HK-2 (cell line): ENCODE data around the gene GIGYF2.
"Not testable (repeated sequence)": the region's sequence is repeated elsewhere in the genome, so short reads cannot be mapped to it uniquely, and the experiment has no call there.

Experiments used
- DNase-seq: peaks from one replicate; pipeline ENCODE4 v3.0.0-alpha.2; 2018; ENCODE audit not compliant: unreplicated experiment

The GIGYF2 gene

DNA sequence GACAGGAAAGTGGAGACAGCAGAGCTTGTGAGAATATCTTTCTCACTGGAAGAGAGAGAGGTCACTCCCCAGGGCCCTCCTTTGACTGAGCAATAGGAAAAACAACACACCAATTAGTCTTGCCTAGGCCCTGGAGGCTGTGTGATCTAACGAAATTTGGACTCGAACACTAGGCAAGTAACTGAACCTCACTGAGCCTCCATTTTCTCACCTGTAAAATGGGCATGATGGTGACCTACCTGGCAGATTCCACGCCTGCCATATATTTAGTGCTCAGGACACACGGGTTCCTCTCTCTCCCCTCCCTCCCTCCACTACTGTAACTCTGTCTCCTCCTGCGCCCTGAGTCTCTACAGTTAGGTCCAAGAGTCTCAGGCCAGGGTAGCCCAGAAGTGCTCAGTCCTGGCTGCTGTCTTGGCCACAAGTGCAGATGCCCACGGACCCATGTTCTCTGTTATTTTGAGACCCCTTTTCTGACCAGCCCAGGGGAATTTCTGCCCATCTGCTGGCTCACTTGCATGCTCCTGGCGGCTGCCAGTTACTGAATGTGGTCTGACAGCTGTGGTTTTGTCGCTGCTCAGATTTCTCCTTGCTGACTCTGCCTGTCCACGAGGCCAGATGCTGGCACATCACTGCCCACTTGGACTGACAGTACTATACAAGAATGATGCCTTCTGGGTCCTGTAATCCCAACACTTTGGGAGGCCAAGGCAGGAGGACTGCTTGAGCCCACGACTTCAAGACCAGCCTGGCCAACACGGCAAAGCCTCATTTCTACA is 9.6 kb upstream of the GIGYF2 start:
- no peak for DNase-seq

DNA sequence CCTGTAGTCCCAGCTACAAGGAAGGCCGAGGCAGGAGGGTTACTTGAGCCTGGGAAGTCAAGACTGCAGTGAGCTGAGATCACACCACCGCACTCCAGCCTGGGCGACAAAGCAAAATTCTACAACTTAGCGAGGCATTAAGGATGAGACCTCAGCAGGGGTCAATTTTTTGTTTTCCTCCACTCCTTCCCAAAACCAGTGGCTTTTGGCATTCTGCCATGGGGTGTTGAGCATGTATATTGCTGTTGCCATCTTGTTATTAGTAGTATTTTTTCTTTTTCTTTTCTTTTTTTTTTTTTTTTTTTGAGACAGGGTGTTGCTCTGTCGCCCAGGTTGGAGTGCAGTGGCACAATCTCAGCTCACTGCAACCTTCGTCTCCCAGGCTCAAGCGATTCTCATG is 8.9 kb upstream of the GIGYF2 start:
- DNase-seq: no peak

DNA sequence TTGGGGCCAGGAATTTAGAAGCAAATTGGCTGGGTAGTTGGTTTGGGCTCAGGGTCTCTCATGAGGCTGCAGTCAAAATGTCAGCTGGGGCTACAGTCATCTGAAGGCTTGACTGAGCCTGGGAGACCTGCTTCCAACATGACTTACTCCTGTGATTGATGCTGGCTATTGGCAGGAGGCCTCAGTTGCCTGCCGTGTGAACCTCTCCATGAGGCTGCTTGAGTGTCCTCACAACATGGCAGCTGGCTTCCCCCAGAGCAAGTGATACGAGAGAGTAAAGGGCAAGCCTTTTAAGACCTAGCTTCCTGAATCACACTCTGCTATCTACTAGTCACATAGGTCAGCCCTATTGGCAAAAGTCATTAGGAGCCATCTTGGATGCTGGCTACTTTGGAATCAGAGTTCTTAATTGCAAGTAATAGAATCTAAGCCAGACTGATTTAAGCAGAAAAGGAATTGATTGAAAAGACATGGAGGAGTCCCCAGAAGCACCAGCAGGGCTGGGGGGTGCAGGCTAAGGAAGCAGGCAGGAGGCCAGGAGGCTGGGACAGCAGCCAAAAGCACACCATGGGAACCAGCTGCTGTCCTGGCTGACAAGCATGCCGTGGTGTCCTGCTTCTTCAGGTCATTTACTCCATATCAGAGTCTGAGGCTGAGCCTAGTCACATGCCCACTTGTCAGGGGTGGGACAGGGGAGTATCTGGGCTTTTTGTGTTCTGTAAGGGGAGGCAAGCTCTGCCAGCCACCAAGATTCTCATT is 7.8 kb upstream of the GIGYF2 start:
- DNase-seq: peak; percentile 20

DNA sequence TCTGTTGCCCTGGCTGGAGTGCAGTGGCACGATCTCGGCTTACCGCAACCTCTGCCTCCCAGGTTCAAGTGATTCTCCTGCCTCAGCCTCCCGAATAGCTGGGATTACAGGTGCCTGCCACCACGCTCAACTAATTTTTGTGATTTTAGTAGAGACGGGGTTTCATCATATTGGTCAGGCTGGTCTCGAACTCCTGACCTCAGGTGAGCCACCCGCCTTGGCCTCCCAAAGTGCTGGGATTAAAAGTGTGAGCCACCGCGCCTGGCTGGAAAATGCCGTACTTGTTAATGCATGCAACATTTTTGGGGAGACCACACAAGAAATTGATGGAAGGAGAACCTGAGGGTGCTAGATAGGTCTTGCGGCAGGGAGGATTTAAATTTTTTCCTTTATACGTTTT is 6.0 kb upstream of the GIGYF2 start:
- not testable (repeated sequence) for DNase-seq

DNA sequence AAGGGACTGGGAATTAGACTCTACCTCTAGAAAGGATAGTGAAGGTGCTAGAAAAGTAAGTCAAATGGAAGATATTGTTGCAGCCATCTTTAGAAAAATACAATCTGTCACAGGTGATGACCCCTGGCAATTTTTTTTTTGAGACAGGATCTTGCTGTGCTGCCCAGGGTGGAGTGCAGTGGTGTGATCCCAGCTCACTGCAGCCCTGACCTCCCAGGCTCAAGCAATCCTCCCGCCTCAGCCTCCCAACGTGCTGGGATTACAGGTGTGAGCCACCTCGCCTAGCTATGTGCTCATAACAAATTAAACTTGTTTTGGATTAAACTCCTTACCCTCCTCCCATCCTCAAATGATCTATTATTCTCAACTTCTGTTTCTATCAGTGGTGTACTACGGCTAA is 3.8 kb upstream of the GIGYF2 start:
- no peak for DNase-seq

DNA sequence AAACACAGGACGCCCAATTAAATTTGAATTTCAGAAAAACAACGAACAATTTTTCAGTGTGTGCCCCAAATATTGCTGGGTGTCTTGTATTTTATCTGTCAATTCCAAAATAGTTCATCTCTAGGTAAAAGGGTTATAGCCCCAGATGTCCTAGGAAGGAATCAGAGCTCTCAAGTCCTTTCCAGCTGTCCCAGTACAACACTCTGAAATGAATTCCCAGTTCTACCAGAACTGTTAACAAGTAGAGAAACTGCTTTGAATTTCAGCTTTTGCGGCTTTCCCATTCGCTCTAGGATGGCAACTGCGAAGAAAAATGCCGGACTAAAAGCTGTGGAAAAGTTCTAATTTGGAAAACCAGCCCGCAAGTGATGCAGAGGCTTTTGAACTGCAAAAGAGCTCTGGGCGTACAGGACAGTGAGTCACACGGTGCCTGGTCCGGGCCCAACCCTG is 497 bp upstream of the GIGYF2 start:
- no peak for DNase-seq

DNA sequence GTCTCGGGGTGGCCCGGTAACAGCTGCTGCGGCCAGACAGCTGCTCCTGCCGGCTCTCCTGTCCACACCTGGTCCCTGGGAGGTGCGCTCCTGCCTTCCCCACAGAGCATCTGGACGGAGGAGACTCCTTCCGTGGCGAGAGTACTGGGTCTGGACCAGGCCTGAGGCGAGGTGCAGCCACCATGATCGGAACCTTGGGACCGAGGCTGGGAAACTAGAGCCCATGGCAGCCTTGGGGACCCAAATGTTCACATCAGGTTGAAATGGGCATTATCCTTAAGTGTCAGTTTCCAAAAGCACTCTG is 628 bp downstream of the GIGYF2 start:
- DNase-seq: no peak

DNA sequence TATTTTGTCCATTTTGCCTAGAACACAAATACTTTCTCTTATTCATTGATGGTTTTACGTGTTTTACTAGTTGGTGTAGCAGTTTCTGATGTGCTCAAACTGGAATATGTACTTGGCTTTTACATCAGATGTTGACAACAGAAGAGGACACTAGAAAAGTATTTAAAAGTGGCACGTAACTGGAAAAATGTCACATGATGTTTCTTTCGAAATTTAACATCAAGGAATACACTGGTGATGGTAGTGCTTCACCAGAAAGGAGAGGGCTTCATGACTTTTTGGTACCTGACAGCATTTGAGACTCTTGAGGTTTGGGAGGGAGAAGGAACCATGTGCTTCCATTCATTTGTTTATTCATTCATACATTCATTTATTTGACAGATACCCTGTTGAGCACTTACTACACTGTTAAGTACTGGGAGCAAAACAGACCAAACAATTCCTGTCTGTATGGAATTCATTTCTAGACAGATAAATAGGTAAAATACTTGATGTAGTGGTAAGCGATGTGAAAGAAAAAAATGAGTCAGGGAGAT is 1.5 kb downstream of the GIGYF2 start:
- no peak for DNase-seq

DNA sequence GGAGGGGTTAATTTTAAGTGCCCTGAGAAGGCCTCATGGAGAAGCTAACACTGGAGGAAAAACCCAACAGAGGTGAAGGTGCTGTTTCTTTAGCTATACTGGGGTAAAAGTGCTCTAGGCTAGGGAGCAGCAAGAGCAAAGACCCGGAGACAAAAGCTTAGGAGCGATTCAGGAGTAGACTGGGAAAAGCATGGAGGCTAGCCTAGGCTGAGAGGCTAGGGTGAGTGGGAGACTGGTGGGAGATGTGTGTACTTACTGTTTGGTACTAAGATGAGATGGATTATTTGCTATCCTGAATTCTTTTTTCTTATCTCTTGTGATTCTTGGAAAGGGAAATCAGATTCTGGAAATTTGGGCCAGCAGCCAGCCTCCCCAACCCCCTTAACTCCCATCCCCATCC is 2.0 kb downstream of the GIGYF2 start:
- no peak for DNase-seq

DNA sequence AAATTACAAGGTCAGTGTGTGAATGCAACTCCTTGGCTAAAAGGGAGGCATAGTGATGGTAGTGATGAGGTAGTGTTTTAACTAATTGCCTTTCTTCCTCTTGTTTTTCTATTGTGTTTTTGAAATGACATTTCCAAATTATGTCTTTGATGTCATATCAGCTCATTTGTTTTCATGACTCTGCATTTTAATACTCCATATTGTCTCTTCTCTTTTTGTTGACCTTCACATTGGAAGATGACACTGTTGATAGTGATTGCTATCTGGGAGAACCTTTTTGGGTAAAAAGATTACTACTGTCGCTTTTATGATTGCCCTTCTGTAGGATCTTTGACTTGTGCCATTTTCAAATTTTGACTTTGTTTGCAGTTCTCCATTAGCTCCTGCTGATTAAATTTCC is 3.0 kb downstream of the GIGYF2 start:
- no peak for DNase-seq

DNA sequence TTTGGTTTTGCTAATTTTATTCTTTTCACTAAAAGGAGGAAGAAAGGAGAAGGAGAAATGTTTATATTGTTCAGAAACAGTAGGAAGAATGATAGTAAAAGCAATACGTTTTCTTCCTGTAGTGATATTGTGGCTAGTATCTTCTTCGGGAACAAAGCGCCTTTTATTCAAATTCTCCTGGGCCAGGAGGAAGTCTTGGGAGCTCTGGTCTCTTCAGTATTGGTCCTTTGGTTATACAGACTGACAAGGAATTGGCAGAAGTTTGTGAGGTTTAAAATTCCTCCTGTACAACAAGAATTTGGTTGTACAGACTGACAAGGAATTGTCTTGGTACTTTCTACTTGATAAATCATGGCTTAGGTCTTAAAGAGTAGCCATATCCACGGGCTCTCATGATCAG is 9.9 kb downstream of the GIGYF2 start:
- DNase-seq: no peak

DNA sequence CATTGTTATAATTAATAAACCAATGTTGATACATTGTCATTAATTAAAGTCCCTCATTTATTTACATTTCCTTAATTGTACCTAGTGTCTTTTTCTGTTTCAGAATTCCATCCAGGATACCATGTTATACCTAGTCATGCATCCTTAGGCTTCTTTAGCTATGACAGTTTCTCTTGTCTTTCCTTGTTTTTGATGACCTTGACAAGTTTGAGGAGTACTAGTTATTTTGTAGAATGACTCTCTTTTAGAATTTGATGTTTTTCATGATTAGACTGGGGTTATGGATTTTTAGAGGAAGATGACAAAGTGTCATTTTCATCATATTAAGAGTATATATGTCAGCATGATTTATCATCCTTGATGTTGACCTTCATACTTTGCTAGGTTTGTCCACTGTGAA is 16.4 kb downstream of the GIGYF2 start:
- no peak for DNase-seq

DNA sequence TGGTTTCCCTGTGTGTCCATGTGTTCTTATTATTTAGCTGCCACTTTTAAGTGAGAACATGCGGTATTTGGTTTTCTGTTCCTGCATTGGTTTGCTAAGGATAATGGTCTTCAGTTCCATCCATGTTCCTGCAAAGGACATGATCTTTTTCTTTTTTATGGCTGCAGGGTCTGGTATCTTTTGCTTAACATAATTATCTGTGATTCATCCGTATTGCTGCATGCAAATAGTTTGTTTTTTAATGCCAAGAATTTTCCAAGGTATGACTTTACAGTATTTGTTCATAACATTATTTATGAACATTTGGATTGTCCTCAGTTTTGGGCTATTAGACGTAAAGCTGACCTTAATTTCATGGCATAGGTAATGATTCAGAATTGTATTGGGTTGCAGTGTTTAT is 17.8 kb downstream of the GIGYF2 start:
- DNase-seq: no peak

DNA sequence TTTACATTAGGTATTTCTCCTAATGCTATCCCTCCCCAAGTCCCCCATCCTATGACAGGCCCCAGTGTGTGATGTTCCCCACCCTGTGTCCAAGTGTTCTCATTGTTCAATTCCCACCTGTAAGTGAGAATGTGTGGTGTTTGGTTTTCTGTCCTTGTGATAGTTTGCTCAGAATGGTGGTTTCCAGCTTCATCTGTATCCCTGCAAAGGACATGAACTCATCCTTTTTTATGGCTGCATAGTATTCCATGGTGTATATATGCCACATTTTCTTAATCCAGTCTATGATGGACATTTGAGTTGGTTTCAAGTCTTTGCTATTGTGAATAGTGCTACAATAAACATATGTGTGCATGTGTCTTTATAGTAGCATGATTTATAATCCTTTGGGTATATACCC is 22.9 kb downstream of the GIGYF2 start:
- not testable (repeated sequence) for DNase-seq

DNA sequence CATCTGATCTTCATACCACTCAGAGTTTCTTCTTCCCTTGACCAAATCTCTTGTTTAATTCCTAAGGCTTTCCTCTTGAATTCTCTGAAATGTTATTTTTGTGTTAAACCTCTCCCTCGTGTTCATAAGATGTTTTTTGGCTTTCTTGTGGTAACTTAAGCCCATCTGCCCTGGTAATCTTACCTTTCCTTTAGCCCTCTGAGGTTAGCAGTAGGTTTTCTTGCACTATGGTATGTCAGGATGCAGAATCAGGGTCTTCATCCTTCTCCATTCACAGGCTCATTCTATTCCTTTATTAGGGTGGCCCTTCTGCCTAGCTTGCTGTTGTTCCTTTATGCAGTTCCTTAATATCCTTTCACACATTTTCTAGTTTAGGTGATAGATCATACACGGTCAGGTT is 24.1 kb downstream of the GIGYF2 start:
- no peak for DNase-seq

DNA sequence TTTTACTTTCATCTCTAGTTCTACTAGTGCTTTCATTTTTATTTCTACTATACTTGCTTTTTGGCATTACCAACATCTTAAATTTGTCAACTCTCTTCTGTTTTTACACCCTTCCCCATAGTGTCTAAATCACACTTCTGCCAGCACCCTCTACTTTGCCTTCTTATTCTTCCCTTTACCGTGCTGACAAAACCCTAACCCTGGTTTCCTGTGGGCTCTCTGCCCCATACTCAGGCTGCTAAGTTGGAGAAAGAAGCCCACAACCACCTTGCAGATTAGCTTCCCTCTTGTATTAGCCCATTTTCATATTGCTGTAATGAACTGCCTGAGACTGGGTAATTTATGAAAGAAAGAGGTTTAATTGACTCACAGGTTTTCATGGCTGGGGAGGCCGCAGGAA is 24.8 kb downstream of the GIGYF2 start:
- no peak for DNase-seq

DNA sequence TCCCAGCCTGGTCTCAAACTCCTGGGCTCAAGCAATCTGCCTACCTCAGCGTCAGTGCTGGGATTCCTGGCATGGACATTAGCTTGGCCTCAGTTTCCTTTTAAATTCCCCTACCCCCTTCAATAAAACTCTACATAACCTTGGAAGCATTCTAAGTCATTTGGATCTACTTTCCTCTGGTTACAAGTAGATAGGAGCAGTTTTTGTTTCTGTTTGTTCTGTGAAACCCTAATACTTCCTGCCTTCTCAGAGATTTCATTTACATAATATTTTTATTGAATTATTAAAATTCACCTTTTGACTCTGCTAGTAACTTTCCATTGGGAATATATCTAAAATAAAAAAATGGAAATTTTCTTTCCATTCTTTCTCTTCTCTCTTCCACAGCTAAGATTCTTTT is 25.9 kb downstream of the GIGYF2 start:
- DNase-seq: no peak

DNA sequence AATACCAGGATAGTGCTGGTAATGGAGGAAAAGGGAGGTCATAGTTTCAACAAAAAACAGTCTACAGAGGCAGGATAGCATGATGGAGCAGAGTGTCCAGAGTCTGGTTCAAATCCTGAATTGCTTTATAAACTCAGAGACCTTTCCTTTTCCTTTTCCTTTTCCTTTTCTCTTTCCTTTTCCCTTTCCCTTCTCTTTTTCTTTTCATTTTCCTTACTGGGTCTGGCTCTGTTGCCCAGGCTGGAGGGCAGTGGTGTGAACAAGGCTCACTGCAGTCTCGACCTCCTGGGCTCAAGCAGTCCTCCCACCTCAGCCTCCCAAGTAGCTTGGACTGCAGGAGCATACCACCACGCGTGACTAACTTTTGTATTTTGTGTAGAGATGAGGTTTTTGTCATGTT is 31.7 kb downstream of the GIGYF2 start:
- DNase-seq: no peak

DNA sequence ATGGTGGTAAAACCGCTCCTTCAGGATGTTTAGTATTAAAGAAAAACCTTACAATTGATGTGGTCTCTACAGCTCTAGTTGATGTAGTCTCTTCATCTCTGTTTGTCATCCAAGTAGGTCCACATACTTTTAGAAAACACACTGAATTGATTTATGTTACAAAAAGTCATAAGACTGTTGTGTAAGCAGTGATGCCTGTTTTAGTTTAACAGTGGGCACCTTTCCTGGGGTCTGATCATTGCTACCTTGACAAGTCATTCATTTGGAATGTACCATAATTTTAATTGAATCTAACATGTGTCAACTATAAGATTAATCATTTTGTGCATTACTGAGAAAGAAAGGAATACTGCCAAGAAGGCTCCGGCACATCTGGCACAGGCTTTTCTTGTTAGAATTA is 34.3 kb downstream of the GIGYF2 start:
- no peak for DNase-seq

DNA sequence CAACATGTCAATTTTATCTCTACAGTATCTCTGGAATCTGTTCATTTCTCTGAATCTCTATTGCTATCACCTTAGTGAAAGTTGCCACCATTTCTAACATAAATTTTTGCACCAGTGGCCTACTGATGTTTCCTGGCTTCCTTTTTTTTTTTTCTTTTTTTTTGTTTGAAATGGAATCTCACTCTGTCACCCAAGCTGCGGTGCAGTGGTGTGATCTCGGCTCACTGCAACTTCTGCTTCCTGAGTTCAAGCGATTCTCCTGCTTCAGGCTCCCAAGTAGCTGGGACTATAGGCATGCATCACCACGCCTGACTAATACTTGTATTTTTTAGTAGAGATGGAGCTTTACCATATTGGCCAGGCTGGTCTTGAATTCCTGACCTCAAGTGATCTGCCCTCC is 44.2 kb downstream of the GIGYF2 start:
- no peak for DNase-seq

DNA sequence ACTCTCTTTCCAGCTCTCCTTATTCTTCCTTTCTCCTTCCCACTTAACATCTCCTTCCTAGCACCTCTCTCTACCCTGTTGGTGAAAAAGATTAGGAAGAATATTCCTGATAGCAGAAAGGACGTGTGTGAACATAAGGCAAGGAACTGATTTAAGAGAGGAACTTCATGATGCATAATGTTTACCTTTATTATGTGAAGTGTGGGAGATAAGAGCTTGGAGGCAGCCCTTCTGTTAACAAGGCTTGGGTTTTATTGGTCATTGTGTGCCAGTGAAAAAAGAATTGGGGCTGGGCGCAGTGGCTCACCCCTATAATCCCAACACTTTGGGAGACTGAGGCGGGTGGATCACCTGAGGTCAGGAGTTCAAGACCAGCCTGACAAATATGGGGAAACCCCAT is 44.8 kb downstream of the GIGYF2 start:
- no peak for DNase-seq

DNA sequence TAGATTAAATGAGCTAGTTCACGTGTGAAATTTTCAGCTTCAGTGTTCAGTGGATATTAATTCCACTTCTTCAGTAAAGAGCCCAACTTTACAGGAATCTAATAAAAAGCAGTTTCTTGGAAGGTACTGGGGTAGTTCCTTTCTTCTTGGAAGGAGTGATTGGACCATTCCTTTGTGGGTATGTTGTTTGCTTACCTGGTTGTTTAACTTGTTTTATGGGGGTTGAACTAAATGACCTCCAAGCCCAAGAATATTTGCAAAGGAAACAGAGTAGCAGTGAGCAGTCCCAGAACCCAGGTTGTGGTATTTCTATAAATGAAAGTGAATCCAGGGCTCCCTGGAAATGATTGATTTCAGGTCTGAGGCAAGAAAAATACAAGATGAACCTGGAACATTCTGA is 47.8 kb downstream of the GIGYF2 start:
- DNase-seq: no peak

DNA sequence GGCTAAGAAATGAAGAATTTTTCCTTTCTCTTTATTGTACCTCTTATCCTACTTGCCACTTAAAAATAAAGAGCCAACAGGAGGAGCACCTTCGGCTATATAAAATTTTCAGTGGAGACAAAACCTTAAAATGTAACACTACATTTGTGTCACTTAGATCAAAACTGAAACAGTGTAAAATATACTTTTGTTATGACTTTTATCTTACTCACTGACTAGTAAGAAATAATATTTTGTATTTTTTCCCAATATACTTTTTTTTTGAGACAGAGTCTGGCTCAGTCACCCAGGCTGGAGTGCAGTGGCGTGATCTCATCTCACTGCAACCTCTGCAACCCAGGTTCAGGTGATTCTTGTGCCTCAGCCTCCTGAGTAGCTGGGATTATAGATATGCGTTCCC is 50.9 kb downstream of the GIGYF2 start:
- DNase-seq: no peak
